ENCODE measurements around the gene PSMB10. TPM values are rescaled to one million over a fixed set of nuclear protein-coding genes. Genes with fewer than 3 reads are reported as not detected.
A peak's percentile ranks its signal among the peaks of the same experiment; 100 is the strongest.
"Not testable (repeated sequence)": the region's sequence is repeated elsewhere in the genome, so short reads cannot be mapped to it uniquely, and the experiment has no call there.

PSMB10 gene
- total RNA-seq, 1 donor from 2014 or later = 51.9 TPM

DNA sequence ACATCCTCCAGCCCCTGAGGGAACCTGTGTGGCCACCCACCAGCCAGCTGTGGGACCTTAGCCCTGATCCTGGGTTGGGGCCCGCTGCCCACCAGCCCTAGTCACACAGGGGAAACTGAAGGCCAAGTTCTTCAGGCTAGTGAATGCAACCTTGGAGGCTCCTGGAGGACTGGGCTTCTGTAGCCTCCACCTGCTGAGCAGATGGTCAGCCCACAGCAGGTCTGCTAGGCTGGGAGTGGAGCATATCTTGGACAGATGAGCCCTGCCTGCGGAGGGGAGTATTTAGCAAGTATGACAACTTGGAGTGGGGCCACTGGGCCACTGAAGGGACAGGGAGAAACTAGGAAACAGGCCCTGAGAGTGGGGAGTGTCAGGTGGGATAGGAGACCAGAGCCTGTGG, 39.6 kb upstream of the PSMB10 start:
- no peak overlapping the region for H3K4me3 Mint-ChIP-seq
- peaks cover 10% of the 10 kb centered on the region for H3K27me3 Mint-ChIP-seq
- no peak overlapping the region for H3K27ac Mint-ChIP-seq
- TF ChIP-seq, protein P1, sequence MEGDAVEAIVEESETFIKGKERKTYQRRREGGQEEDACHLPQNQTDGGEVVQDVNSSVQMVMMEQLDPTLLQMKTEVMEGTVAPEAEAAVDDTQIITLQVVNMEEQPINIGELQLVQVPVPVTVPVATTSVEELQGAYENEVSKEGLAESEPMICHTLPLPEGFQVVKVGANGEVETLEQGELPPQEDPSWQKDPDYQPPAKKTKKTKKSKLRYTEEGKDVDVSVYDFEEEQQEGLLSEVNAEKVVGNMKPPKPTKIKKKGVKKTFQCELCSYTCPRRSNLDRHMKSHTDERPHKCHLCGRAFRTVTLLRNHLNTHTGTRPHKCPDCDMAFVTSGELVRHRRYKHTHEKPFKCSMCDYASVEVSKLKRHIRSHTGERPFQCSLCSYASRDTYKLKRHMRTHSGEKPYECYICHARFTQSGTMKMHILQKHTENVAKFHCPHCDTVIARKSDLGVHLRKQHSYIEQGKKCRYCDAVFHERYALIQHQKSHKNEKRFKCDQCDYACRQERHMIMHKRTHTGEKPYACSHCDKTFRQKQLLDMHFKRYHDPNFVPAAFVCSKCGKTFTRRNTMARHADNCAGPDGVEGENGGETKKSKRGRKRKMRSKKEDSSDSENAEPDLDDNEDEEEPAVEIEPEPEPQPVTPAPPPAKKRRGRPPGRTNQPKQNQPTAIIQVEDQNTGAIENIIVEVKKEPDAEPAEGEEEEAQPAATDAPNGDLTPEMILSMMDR (conservative IDR thresholded peaks at IDR 0.05) = no peak
- no peak for DNase-seq (ENCODE audit: extremely low spot score, unreplicated experiment)
- no peaks in the 10 kb centered on the region for H3K4me1 Mint-ChIP-seq (ENCODE audit: unreplicated experiment)
- no peaks in the 10 kb centered on the region for H3K9me3 Mint-ChIP-seq
- no peaks in the 10 kb centered on the region for H3K36me3 Mint-ChIP-seq

DNA sequence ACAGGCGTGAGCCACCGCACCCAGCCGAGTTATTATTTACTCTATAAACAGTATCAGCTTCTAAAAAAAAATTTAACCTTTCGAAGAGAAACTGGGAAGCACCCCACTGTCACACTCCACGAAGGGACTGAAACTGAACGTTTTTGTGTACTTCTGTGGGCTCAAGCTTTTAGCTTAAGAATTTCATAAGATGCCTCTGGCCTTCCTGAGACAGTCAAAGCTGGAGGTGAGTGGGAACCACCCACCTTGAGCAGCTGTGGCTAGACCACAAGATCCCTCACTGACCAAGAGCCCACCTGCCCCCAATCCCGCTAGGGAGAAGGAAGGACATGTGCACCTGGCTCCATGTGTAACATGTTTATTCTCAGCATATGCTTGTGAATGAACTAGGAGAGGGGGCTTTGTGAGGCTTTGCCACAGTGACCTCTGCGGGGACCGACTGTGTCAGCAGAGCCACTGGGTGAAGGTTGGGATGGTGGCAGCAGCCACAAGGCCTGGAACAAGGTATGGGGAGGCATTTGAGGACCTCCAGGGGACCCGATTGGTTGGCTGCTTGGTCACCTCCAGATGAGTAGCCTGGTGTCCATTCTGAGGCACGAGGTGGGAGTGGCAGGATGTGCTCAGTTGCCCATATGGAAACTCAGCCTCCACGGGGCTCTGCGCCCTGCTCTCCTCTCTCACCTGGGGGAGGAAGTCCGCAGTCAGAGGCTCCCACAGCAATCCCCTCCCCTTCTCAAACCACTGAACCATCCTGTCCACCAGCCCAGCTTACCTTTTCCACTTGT, 38.9 kb upstream of the PSMB10 start:
- no peaks in the 10 kb centered on the region for H3K4me1 Mint-ChIP-seq (ENCODE audit: unreplicated experiment)
- H3K36me3 Mint-ChIP-seq = no peaks in the 10 kb centered on the region
- TF ChIP-seq, protein P1 (conservative IDR thresholded peaks at IDR 0.05) = no peak
- no peak for DNase-seq (ENCODE audit: extremely low spot score, unreplicated experiment)
- H3K27me3 Mint-ChIP-seq = peaks cover 13% of the 10 kb centered on the region
- no peaks in the 10 kb centered on the region for H3K9me3 Mint-ChIP-seq
- no peak overlapping the region for H3K4me3 Mint-ChIP-seq
- no peak overlapping the region for H3K27ac Mint-ChIP-seq

DNA sequence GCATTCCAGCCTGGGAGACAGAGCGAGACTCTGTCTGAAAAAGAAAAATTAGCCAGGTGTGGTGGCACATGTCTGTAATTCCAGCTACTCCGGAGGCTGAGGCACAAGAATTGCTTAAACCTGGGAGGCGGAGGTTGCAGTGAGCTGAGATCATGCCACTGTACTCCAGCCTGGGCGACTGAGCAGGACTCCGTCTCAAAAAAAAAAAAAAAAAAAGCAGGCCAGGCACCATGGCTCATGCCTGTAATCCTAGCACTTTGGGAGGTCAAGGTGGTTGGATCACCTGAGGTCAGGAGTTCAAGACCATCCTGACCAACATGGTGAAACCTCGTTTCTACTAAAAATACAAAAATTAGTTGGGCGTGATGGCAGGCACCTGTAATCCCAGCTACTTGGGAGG, 35.6 kb upstream of the PSMB10 start:
- not testable (repeated sequence) for DNase-seq (ENCODE audit: extremely low spot score, unreplicated experiment); H3K4me3 Mint-ChIP-seq; H3K4me1 Mint-ChIP-seq (ENCODE audit: unreplicated experiment); H3K27ac Mint-ChIP-seq; H3K9me3 Mint-ChIP-seq; H3K36me3 Mint-ChIP-seq
- peaks cover 16% of the 10 kb centered on the region for H3K27me3 Mint-ChIP-seq

- DNase-seq (ENCODE audit: extremely low spot score, unreplicated experiment) = no peak
- Mint-ChIP-seq H3K9me3 (no peaks in the 10 kb centered on the region), H3K4me3 (peak overlapping the region; percentile 65), H3K36me3 (no peaks in the 10 kb centered on the region), H3K27ac (peak overlapping the region; percentile 55), H3K27me3 (peaks cover 16% of the 10 kb centered on the region), H3K4me1 (ENCODE audit: unreplicated experiment) (peaks cover 11% of the 10 kb centered on the region)
- TF ChIP-seq, protein P1 (conservative IDR thresholded peaks at IDR 0.05) = no peak
These were observed 34.5 kb upstream of the PSMB10 start for GRCh38 chr16:67971111-67971510.

DNA sequence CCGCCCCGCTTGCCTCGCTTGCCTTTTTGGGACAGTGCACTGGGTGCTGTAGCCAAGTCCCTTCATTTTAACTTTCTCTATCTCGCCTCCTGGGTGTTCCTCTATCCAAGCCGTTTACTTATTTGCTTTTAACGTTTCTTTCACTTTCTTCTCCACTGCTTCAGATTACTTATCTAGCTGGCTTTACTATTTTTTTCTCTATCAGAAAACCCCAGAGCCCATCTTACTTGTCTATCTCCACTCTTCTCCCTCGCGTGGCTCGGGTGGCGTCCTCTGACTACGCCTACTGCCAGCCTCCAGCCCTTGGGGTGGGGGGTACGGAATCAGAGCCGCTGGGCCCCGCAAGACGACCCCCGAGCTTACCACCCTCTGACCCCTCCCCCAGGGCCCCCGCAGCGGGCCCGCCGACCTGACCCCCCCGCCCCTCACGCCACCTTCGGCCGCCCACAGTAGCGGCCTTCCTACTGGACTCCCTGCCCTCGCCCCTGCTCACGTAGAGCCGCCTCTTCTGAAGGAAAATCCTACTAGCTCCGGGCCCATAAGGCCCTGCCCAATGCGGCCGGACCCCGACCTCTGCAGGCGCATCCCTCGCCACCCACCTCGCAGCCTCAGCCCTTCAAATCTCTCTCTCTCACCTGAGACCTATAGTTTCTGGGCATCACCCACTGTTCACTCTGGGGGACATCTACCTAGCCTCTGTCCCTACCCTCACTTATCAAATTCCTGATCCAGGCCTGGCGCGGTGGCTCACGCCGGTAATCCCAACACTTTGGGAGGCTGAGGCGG, 32.8 kb upstream of the PSMB10 start:
- H3K27me3 Mint-ChIP-seq = peaks cover 10% of the 10 kb centered on the region
- DNase-seq (ENCODE audit: extremely low spot score, unreplicated experiment) = no peak
- TF ChIP-seq, protein P1 (conservative IDR thresholded peaks at IDR 0.05) = no peak
- peak overlapping the region; percentile 89 for H3K4me3 Mint-ChIP-seq
- no peaks in the 10 kb centered on the region for H3K9me3 Mint-ChIP-seq
- H3K4me1 Mint-ChIP-seq (ENCODE audit: unreplicated experiment) = peaks cover 25% of the 10 kb centered on the region
- peak overlapping the region; percentile 91 for H3K27ac Mint-ChIP-seq
- peaks cover 5% of the 10 kb centered on the region for H3K36me3 Mint-ChIP-seq
